Measurements from ENCODE around the gene TMPRSS2.

- TF ChIP-seq CTCF (IDR thresholded peaks at IDR 0.05) (no peak), POLR2A (IDR thresholded peaks at IDR 0.05) (no peak)
These were observed 89.6 kb downstream of the TMPRSS2 start for GRCh38 chr21:41418393-41418792.

Data from lower leg skin (tissue), 3 donors.